ENCODE measurements around the gene TRAF7. TPM values are rescaled to one million over a fixed set of nuclear protein-coding genes. Genes with fewer than 3 reads are reported as not detected.

The TRAF7 gene
- polyA plus RNA-seq, 1 donor from 2014 or later, result 30.9 TPM

DNA sequence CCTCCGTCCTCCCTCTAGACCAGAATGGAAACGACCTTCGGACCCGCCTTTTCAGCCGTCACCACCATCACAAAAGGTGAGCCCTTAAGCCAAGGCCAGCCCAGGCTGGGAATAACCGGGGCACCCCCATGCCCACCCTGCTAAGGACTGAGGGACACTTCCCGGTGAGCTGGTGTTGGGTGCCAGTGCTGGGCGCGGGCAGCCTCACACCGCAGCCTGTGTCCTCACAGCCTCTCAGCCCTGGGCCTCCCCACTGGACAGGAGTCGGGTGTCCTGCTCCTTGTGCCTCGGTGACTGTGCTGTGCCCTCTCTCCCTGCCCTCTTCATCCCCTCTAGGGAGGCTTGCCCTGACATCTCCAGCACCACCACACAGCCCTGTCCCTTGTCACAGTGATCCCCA lies 10.3 kb downstream of the TRAF7 start:
- Histone ChIP-seq H3K9me2 (ENCODE audit: insufficient read depth, low read length) (no peaks in the 10 kb centered on the region), H3K4me2 (ENCODE audit: low read length) (no peak overlapping the region), H3K27ac (ENCODE audit: low read length) (no peak overlapping the region), H3K4me3 (ENCODE audit: low read length) (no peak overlapping the region), H4K20me1 (ENCODE audit: insufficient read depth) (no peaks in the 10 kb centered on the region), H2AFZ (ENCODE audit: low read depth, low read length) (no peak overlapping the region), H3K36me3 (ENCODE audit: insufficient read depth, low read length) (no peaks in the 10 kb centered on the region), H3K9ac (ENCODE audit: low read length) (no peak overlapping the region), H3K27me3 (ENCODE audit: insufficient read depth, low read depth, low read length) (no peaks in the 10 kb centered on the region), H3F3A (ENCODE audit: insufficient read depth, low read length, poor library complexity, severe bottlenecking) (no peaks in the 10 kb centered on the region), H3K79me2 (replicated peaks; ENCODE audit: insufficient read depth, low read length) (no peaks in the 10 kb centered on the region), H3K9me3 (ENCODE audit: low read length) (no peaks in the 10 kb centered on the region)
- TF ChIP-seq, protein P1, sequence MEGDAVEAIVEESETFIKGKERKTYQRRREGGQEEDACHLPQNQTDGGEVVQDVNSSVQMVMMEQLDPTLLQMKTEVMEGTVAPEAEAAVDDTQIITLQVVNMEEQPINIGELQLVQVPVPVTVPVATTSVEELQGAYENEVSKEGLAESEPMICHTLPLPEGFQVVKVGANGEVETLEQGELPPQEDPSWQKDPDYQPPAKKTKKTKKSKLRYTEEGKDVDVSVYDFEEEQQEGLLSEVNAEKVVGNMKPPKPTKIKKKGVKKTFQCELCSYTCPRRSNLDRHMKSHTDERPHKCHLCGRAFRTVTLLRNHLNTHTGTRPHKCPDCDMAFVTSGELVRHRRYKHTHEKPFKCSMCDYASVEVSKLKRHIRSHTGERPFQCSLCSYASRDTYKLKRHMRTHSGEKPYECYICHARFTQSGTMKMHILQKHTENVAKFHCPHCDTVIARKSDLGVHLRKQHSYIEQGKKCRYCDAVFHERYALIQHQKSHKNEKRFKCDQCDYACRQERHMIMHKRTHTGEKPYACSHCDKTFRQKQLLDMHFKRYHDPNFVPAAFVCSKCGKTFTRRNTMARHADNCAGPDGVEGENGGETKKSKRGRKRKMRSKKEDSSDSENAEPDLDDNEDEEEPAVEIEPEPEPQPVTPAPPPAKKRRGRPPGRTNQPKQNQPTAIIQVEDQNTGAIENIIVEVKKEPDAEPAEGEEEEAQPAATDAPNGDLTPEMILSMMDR (IDR thresholded peaks at IDR 0.05; ENCODE audit: poor library complexity, severe bottlenecking), result no peak
- no peak for TF ChIP-seq EZH2 (IDR thresholded peaks at IDR 0.05; ENCODE audit: borderline replicate concordance, insufficient read depth, low read length, poor library complexity, severe bottlenecking)

DNA sequence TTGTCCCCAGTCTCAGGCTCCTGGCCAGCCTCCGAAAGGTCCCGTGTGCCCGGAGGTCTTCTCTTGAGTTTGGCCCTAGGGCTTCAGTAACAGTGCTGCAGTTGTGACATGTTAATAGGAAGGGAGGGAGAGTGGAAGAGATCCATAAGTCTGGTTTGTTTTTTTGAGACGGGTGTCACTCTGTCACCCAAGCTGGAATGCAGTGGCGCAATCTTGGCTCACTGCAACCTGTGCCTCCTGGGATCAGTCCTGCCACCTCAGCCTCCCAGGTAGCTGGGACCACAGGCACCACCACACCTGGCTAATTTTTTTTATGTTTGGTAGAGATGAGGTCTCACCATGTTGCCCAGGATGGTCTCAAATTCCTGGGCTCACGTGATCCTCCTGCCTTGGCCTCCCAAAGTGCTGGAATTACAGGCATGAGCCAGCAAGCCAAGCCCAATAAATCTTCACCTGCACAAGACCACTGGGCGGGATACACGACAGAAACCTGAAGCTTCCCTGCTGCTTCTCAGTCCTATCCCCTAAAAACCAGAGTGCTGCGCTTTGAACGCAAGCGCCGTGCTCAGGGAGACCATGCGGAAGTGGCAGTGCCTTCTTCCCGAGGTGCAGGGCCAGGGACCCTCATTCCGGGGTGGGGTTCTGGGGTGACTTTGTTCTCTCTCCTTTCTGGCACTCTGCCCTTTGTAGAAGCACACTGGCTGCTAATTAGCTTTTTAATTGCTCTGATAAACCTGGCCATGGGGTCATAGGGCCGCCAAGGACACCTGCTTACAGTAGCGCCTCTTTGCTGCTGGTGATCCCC lies 10.9 kb downstream of the TRAF7 start:
- H3K27ac ChIP-seq (ENCODE audit: low read length), result no peak overlapping the region
- no peak overlapping the region for H3K4me3 ChIP-seq (ENCODE audit: low read length)
- H3K9me3 ChIP-seq (ENCODE audit: low read length), result no peaks in the 10 kb centered on the region
- no peaks in the 10 kb centered on the region for H4K20me1 ChIP-seq (ENCODE audit: insufficient read depth)
- TF ChIP-seq, protein P1 (IDR thresholded peaks at IDR 0.05; ENCODE audit: poor library complexity, severe bottlenecking), result no peak
- no peaks in the 10 kb centered on the region for H3K27me3 ChIP-seq (ENCODE audit: insufficient read depth, low read depth, low read length)
- no peaks in the 10 kb centered on the region for H3K9me2 ChIP-seq (ENCODE audit: insufficient read depth, low read length)
- no peak overlapping the region for H3K9ac ChIP-seq (ENCODE audit: low read length)
- H2AFZ ChIP-seq (ENCODE audit: low read depth, low read length), result no peak overlapping the region
- H3F3A ChIP-seq (ENCODE audit: insufficient read depth, low read length, poor library complexity, severe bottlenecking), result no peaks in the 10 kb centered on the region
- H3K36me3 ChIP-seq (ENCODE audit: insufficient read depth, low read length), result no peaks in the 10 kb centered on the region
- no peaks in the 10 kb centered on the region for H3K79me2 ChIP-seq (replicated peaks; ENCODE audit: insufficient read depth, low read length)
- no peak overlapping the region for H3K4me2 ChIP-seq (ENCODE audit: low read length)

DNA sequence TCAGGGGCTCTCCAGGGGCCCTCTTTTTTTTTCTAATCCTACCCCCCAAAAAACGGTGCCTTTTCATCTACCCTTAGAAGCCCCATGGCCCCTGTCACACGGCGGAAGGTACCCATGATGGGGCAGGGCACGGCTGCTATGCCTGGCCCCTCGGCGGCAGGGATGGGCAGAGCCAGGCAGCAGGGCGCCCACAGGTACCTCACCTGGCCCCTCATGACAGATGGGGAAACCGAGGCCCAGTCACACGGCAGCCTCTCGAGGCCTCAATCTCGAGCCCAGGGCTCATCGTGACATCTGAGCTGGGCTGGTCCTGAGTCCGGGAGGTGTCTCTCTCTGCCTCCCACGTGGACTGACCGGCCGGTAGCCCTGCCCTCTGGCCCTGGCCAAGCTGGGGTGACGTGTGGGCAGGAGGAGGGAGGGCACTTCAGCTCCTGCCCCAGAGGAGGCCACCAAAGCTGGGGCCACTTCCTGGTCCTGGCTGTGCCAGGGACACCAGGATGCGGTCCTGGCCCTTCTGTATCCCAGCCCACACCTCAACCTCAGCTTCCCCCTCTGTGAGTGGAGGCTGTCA lies 11.6 kb downstream of the TRAF7 start:
- TF ChIP-seq POLR2AphosphoS5 (IDR thresholded peaks at IDR 0.05) (no peak), EZH2 (IDR thresholded peaks at IDR 0.05; ENCODE audit: borderline replicate concordance, insufficient read depth, low read length, poor library complexity, severe bottlenecking) (no peak), MXI1 (conservative IDR thresholded peaks at IDR 0.05; ENCODE audit: poor library complexity, severe bottlenecking) (no peak), SMC3 (conservative IDR thresholded peaks at IDR 0.05; ENCODE audit: poor library complexity) (no peak), TAF1 (IDR thresholded peaks at IDR 0.05; ENCODE audit: low read depth) (no peak)
- Histone ChIP-seq H3K27ac (ENCODE audit: low read length) (no peak overlapping the region), H3K4me2 (ENCODE audit: low read length) (no peak overlapping the region), H3K4me3 (ENCODE audit: low read length) (no peak overlapping the region), H3F3A (ENCODE audit: insufficient read depth, low read length, poor library complexity, severe bottlenecking) (no peaks in the 10 kb centered on the region), H3K9ac (ENCODE audit: low read length) (no peak overlapping the region), H4K20me1 (ENCODE audit: insufficient read depth) (no peaks in the 10 kb centered on the region), H3K9me2 (ENCODE audit: insufficient read depth, low read length) (no peaks in the 10 kb centered on the region), H3K9me3 (ENCODE audit: low read length) (no peaks in the 10 kb centered on the region), H3K27me3 (ENCODE audit: insufficient read depth, low read depth, low read length) (no peaks in the 10 kb centered on the region), H3K79me2 (replicated peaks; ENCODE audit: insufficient read depth, low read length) (no peaks in the 10 kb centered on the region), H3K36me3 (ENCODE audit: insufficient read depth, low read length) (no peaks in the 10 kb centered on the region), H2AFZ (ENCODE audit: low read depth, low read length) (no peak overlapping the region)
